GM19463 (cell line): ENCODE results near the gene TXN.

Experiments used
- ATAC-seq: cut with Tn5 transposase; IDR thresholded peaks from one replicate; pipeline ENCODE4 v1.9.1; 2021; ENCODE audit warnings: mild to moderate bottlenecking, moderate library complexity; ENCODE audit not compliant: unreplicated experiment

The TXN gene

DNA sequence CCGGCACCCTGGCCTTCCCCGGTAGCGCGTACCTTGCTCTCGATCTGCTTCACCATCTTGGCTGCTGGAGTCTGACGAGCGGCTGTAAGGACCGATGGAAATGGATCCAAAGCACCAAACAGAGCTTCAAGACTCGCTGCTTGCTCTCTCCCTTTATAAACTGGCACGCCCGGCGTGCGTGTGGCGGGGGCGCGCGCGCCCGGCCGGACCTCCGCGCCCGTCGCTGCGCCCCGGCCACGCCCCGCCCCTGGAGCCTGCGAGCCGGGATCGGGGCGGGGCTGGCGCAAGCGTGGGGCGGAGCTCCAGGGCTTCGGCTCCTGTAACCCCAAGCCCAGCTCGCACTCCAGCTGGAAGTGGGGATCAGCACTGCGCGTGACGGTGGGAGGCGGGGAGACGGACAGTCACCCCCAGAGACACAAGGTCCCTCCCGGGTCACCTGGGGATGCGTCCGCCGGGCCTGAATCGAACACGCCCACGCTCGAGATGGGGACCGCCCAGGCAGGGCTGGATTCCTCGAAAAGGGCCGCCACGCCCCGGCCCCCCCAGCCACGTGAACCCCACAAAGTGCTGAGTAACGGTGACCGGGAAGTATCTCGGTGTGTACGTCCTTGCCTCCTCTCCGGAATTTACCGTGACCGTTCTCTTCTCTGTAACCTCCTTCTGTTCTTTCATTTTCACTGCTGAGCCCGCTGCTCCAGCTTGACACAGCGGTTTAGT is at the start of gene TXN:
TSS of gene TXN (minus strand) at position 128 of the 717 bp plus-strand sequence. CDS start at position 56, 72 bp downstream.
- ATAC-seq: peak; percentile 66

DNA sequence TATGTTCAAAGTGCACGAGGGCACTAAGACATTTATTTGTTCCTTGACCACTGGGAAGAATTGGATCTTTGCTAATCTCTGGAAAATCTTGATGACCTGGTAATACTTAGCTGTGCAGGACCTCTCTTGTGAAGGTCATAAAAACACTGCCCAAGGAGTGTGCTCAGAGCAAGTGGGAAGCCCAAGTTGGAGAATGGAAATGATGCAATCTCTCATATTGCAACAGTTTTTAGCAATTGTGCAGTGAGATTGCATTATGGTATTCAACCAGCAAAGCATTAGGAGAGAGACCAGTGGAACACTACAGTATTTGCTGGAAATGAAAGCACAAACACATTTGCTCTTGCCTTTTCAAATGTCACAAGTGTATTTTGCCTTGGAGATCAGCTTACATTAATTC is 46.8 kb upstream of the TXN start:
- ATAC-seq: no peak

DNA sequence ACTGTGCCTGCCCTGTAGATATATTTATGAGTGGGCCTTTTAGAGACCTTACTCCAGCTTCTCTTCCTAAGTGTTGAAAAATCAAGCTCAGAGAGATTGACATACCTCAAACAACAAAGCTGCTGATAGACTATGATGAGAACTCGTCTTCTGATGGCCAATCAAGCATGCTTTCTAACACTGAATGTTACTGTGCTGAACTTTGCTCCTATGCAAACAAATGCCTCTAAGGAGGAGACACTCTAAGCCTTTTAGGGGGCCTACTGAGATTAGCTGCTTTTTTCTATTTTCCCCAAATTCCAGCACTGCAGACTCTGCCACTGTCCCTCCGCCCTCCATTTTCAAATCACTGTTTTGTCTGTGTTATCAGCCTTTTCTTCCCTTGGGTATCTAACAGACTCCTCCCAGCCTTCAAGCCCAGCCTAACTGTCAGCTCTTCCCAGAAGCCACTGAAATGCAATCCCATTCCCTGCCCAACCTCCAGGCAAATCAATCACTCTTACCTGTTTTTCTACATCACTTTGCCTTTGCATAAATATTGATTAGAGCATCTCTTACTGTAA is 41.8 kb upstream of the TXN start:
- ATAC-seq: no peak

DNA sequence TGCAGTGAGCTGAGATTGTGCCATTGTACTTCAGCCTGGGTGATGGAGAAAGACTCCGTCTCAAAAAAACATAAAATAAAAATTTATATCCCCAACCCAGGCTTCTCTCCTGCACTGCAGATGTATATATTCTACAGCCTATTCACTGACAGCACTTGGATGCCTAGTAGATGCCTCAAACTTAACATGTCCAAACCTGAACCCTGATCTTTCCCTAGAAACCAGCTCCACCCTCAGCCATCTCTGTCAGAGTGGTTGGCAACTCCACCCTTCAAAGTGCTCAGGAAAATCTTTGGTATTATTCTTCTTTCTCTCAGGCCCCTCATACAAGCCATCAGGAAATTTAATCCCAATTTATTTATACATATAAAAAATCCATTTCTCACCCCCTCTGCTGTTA is 36.9 kb upstream of the TXN start:
- no peak for ATAC-seq

DNA sequence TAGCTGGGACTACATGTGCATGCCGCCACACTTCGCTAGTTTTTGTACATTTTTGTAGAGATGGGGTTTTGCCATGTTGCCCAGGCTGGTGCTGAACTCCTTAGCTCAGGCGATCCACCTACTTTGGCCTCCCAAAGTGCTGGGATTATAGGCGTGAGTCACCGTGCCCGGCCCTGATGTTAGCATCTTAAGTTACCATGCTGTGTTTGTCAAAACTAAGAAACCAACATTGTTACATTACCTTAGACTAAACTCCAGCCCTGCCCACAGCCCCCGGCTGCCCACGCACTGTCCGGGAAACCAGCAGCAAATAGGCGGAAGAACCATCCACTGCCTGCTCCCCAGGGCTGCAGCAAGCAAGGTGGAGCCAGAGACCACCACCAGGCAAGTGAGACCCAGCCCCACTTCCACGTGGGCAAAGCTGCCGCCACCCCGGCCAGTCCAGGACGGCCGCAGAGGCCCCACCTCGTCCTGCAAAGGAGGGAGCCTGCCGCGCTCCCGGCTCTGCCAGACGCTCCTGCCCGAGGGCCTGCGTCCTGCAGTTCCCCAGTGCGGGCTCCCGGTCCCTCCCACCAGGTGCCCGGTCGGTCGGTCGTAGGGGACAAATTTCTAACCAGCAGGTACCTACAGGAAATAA is 35.7 kb upstream of the TXN start:
- no peak for ATAC-seq

DNA sequence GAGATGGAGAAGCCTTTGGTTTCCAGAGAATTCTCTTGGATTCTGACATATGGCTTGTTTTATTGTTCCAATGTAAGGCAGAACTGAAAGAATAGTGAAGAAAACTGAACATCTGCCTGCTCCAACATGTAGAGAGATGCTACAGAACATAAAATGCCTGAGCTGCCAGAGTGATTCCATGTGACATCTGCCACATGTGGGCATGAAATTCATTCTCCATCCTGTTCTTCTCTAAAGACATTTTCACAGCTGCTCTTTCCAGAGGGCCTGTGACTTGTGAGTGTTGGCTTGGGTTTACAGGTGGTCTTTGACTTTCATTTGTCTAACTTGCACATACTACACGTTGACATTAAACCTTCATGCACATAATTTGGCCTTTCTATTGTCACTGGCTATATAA is 33.7 kb upstream of the TXN start:
- no peak for ATAC-seq

DNA sequence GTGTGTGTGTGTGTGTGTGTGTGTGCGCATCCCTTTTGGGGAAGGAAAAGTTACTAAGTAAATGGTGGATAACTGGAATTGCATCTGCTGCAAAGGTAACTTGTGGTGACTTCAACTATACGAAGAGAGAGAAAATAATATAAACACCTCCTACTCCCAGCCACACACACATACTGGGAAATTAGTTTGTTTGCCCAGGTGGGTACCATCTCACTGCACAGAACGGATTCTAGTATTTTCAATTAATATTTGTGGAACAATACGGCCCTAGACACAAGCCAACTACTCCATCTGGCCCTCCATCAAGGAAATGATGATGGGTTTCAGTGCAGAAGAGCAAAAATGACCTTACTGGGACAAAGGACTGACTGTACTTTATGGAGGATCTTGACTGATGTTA is 32.2 kb upstream of the TXN start:
- no peak for ATAC-seq

DNA sequence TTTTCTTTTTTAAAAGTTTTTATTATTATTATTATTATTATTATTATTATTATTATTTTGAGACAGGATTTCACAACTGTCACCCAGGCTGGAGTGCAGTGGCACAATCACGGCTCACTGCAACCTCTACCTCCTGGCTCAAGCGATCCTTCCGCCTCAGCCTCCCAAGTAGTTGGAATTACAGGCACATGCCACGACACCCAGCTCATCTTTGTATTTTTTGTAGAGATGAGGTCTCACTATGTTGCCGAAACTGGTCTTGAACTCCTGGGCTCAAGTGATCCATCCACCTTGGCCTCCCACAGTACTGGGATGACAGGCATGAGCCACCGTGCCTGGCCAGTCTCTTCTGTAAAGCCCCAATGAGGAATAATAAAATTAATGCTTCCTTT is 31.0 kb upstream of the TXN start:
- no peak for ATAC-seq

DNA sequence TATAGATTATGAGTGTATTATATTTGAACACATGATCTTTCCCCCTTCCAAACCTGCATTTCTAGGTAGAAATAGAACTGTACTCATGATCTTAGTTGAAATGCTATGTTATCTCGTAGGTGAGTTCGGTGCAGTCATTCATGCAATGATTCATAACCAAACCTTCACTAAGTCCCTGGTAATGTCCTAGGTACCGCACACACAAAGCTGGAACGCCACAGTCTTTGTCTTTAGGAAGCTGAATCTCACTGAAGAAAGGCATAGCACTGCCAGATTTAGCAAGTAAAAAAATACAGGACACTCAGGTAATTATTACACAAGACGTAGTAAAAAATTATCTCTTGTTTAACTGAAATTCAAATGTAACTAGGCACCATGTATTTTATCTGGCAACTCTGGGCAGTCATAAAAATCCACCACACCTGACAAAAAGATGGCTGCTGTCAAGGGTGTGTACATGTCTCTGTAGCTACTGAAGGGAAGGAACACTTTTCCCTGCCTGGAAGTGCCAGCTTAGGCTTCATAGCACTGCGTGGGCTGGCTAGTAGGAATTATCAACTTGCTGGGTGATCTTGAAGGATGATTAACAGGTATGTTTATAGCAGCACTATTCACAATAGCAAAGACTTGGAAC is 28.0 kb upstream of the TXN start:
- ATAC-seq: peak; percentile 24

DNA sequence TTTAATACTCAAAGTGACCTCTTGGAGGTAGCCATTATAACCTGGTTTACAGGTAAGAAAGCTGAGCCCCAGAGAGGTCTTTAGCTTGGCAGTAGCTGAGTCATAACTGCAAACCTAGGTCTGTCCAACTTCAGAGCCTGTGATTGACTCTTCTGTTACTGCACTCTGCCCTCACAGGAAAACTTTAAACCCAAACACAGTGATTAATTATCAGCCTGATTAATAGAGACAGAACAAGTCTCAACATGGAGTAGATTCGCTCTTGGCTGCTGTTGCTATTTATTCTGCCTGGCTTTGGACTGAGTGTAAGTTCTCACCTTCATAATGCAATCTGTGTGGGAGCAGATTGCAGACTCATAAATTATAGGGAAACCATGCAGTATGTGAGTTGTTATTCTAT is 27.4 kb upstream of the TXN start:
- ATAC-seq: peak; percentile 43

DNA sequence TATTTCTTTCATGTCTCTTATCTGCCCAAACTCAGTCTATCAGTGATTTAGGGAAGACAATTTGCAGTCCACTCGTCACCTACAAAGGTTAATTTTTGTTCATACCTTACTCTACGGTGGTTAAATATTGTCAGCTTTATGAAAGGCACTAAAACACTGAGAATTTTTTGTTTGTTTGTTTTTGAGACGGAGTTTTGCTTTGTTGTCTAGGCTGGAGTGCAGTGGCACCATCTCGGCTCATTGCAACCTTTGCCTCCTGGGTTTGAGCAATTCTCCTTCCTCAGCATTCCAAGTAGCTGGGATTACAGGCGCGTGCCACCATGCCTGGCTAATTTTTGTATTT is 26.4 kb upstream of the TXN start:
- no peak for ATAC-seq

DNA sequence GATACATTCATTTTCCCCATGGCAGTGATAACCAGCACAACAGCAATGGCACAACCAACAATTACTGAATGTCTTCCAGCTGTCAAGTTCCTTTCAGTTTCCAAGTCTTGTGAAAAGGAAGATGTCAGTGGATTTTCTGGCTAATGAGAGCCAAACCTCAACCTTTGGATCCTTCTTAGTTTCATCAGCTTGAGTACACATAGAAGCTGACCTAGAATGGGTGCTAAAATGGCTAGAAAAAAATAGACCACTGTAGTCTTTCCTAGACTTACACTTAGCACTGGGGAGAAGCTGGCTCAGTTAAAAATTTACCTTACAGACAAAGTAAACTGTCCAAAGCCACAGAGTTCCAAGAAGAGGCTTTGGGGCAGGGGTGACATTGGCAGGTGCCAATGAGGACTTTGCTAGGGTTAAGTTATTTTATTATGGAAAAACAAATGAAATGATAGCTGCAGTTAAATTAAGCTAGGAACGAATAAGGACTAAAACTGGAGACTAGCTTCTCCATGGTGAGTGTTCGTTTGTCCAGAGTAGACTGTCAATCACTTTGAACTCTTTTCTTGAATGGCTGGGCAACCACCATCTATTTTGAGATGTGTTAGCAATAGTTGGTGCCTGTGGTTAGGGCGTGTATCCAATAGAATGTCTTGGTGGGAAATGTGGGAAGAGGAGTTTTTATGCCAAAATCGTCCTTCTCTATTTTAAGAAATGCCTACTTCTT is 25.9 kb upstream of the TXN start:
- no peak for ATAC-seq

DNA sequence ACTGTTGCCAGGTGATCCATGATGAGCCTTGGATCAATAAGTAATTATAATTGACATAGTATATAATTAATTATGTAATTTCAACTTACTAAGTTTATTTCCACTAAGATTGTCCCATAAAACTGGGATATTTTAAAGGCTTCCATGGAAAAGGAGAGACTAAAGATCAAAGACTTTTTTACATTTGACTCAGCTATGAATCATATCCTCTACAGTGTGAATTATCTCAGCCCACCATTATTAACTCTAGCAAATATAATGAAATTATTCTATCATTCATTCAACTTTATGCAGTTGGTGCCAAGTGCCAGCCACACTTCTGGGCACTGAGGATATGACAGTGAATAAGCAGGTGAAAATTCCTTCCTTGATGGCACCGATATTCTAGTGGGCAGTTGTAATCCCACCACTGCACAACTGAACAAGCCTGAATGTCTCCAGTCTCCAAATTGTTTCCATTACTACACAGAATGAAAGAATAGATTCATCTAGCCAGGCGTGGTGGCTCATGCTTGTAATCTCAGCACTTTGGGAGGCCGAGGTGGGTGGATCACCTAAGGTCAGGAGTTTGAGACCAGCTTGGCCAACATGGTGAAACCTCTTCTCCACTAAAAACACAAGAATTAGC is 21.9 kb upstream of the TXN start:
- ATAC-seq: no peak

DNA sequence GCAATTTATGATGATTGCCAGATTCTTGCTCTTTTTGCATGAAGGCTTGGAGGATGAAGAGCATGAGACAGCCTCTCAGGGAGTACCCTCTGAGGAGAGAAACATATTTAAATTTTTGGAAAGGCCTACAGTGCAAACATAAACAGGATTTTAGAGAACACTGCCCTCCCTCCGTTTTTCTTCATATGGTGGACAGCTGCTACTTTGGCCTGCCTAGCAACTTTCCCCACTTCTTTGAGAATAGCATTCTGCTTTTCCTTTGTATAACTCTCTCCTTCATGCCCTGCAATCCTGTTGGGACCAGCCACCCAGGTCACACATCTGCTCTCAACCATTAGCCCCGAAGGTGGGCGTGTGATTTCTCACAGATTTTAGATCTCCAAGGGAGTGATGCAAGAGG is 20.5 kb upstream of the TXN start:
- no peak for ATAC-seq

DNA sequence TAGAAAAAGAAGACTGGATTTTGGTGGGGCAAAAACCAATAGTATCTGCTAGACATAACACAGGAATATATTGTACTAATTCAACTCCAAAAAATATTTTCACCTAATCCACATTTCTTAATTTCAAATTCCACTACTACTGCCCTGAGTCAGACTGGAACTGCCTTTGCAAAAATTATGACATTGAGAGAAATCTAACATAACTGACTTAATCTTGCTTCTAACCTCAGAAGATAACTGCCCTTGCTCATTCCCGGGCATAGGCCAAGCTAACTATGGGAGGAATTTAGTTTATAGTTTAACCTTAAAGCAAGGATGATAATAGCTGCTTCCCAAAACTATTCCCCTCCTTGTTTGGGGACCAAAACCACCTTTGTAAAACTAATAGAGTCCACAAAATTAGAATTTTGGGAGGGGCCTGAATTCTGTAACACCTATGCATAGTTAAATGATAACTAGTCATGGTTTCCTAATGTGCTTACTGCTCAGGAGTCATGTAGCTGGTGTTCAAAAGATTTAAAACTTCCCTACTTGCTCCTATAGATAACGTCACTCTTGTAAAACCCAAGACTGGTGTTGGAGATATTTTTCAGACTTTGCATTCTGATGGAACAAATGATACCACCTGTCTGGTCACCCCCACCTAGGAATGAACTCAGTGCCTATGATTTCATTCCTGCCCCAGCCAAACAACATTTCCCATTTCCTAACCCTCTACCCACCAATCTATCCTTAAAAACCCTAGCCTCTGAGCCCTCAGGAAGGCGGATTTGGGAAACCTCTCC is 14.1 kb upstream of the TXN start:
- ATAC-seq: no peak

DNA sequence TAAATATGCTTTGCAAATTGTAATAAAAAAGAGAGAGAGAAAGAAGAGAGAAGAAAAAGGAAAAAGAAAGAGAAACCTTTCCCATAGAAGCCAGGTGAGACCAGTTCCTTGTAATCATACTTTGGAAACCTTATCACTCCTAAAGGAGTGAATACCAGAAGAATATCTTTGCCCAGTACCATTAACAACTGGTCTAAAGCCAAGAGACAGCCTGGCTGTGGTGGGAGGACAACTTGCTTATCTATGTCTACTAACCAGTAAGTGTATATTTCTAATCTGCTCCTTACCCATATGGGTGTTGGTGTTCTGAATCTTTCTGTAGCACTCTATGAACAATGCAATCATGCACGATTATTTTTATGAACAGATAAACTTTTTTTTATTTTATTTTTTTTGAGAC is 10.5 kb upstream of the TXN start:
- no peak for ATAC-seq

DNA sequence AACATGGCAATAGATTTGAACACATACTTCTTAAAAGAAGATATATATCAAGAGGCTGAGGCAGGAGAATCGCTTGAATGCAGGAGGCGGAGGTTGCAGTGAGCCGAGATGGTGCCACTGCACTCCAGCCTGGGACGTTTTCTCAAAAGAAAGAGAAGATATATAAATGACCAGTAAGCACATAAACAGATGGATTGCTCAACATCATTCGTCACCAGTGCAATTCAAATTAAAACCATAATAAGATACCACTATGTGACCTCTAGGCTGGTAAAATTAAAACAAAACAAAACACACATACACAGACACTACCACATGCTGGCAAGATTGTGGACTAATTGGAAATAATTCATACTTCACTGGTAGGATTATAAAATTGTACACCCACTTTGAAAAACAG is 5.3 kb upstream of the TXN start:
- no peak for ATAC-seq

DNA sequence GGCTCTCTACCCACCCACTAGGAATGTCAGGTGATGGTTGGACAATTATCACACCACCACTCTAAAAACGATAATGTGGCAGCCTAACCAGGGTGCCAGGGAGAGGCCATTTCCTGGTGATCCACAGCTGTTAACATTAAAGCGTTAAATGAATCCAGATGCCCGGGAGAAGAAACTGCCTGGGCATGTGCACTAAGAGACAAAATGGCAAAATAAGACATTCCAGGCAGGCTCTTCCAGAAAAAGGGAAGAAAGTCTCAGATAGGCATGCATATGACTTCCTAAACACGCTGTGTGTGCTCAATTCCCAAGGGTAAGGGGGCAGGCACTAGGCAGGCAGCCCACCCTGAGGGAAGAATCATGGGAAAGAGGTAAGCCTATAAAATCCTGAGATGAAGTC is 4.6 kb upstream of the TXN start:
- no peak for ATAC-seq

DNA sequence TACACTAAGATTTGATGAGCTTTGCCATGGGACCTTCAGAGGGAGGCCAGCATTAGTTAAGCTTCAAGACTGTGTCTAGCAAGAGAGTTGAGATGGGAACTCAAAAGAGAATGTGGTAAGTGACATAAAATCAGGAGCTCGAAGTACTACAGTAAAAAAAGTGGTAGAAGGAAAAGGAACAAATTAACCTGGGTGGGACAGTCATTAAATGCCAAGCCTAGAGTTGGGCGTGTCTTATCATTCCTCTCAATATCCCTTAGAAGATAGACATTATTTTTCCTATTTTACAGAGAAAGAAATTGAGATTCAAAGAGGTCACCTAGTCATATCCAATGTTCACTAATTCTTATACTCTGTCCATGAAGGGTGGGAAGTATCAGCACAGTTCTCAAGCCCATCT is 3.3 kb upstream of the TXN start:
- no peak for ATAC-seq

DNA sequence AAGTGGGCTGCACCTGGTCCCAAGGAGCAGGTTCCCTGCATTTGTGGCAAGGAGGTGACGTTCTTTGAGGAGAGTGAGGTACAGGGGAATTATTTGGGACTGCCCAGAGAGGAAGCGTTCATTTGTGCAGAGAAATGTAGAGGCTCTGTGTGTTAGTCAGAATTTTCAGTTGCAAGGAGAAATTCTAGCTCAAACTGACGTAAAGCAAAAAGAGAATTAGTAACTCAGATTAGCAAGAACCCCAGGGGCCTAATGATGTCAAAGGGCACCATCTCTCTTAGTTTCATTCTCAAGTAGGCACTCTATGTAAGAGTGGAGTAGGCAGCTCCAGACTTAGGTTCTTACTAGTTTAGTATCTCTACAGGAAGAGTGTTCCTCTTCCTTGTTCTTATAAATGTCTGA is 2.4 kb upstream of the TXN start:
- ATAC-seq: peak; percentile 8
